ENCODE measurements around the gene CCR4. TPM values are rescaled to one million over a fixed set of nuclear protein-coding genes. Genes with fewer than 3 reads are reported as not detected.

CCR4 gene
- polyA plus RNA-seq, 4 donors = 0.19 to 0.35 (median 0.26) TPM

Other genes with a start within 250 kb of the CCR4 start
- 1 to 10 TPM; 5.1 to 9.4 (median 7.2) TPM for gene TRIM71, start 133.6 kb upstream of the CCR4 start, polyA plus RNA-seq (ENCODE audit: insufficient read length in 4 of 4)
- gene GLB1, start 145.5 kb downstream of the CCR4 start, polyA plus RNA-seq (ENCODE audit: insufficient read length in 4 of 4) = 100 to 1,000 TPM in 1 of 4 donors, 10 to 100 TPM in 3; 92.5 to 104 (median 98.2) TPM
- gene TMPPE, start 145.5 kb downstream of the CCR4 start, polyA plus RNA-seq (ENCODE audit: insufficient read length in 4 of 4) = 1 to 10 TPM; 1.5 to 2.5 (median 2.0) TPM
- 100 to 1,000 TPM; 149 to 192 (median 184) TPM for gene CRTAP, start 162.4 kb downstream of the CCR4 start, polyA plus RNA-seq (ENCODE audit: insufficient read length in 4 of 4)

All from left renal cortex interstitium (tissue), 4 donors.